BLaER1 treated with 17β-estradiol and CSF1 and Interleukin-3, amounts not matched to agents 10 nM and 100 nM (cell line): Measurements from ENCODE around the gene FAM169A.
"Not testable (repeated sequence)": the region's sequence is repeated elsewhere in the genome, so short reads cannot be mapped to it uniquely, and the experiment has no call there.

ENCODE experiments used
- H3K27ac ChIP-seq, 11 experiments: shearing (Covaris generic); formaldehyde crosslinking; 2 replicates each; pipeline ENCODE4 v1.8.1; 2022
- H3K27me3 ChIP-seq, 11 experiments: shearing (Covaris generic); formaldehyde crosslinking; 2 replicates each; pipeline ENCODE4 v1.8.1; 2022
- H3K36me3 ChIP-seq, 11 experiments: shearing (Covaris generic); formaldehyde crosslinking; 2 replicates each; pipeline ENCODE4 v1.8.1; 2022
- H3K4me1 ChIP-seq, 10 experiments: shearing (Covaris generic); formaldehyde crosslinking; 2 replicates each; pipeline ENCODE4 v1.8.1; 2022
- H3K4me2 ChIP-seq, 11 experiments: shearing (Covaris generic); formaldehyde crosslinking; 2 replicates each; pipeline ENCODE4 v1.8.1; 2022
- H3K4me3 ChIP-seq, 10 experiments: shearing (Covaris generic); formaldehyde crosslinking; 2 replicates each; pipeline ENCODE4 v1.8.1; 2022
- H3K9ac ChIP-seq, 11 experiments: shearing (Covaris generic); formaldehyde crosslinking; 2 replicates each; pipeline ENCODE4 v1.8.1; 2022
- H3K9me3 ChIP-seq, 11 experiments: shearing (Covaris generic); formaldehyde crosslinking; replicated peaks in 1 of 11; 2 replicates each; pipeline ENCODE4 v1.8.1; 2022
- H4K20me1 ChIP-seq, 11 experiments: shearing (Covaris generic); formaldehyde crosslinking; 2 replicates each; pipeline ENCODE4 v1.8.1; 2022
- Cebpa-rat ChIP-seq, 11 experiments: shearing (Covaris generic); IDR thresholded peaks; 2 replicates each; pipeline ENCODE4 v1.8.1; 2022

FAM169A gene

GRCh38 chr5:74873525-74874249 is 7.5 kb upstream of the FAM169A start:
- H3K27me3 ChIP-seq: peaks cover 0 to 3% (median 0%) of the 10 kb centered on the region in 11 experiments; a peak in 3 of 22 replicates
- H3K4me2 ChIP-seq: no peak overlapping the region
- no peak overlapping the region for H3K9ac ChIP-seq
- H4K20me1 ChIP-seq: no peaks in the 10 kb centered on the region
- TF ChIP-seq Cebpa-rat (IDR thresholded peaks at IDR 0.05): no peak
- no peaks in the 10 kb centered on the region for H3K4me1 ChIP-seq
- no peak overlapping the region for H3K4me3 ChIP-seq
- no peak overlapping the region for H3K27ac ChIP-seq
- no peaks in the 10 kb centered on the region for H3K36me3 ChIP-seq
- H3K9me3 ChIP-seq: peaks cover 0 to 10% (median 4%) of the 10 kb centered on the region in 11 experiments; a peak in 7 of 22 replicates

DNA sequence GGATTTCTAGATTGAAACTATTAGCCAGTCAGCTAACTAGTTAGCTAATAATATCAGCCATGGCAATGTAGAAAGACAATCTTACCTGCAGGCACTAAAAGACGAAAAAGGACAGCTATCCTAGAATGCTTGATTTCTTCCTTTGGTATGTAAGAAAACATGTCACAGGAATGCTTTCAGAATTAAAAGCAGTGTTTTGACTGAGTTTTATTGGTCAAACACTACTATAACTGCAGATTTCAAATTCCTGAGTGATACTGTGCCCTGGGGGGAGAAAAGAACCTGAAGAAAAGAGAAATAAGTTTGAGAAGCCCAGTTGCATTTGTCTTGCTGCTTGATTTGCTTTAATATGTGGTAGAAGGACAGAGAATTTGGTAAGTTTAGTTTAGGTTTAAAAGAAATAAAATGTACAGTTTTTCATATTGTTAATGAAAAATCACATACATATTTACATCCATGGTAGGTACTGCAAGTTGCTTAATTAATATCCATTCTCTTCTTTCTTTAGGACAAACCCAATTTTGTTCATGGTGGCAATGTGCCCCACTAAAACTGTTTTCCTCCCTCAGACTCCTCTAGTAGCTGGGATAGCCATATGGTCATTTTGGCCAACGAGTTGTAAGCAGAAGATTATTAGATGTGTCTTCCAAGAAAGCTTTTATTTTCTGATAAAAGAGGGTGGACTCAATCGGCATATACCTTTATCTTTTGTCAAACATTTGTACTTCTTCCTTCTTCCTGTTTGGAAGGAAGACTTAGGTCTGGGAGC is 4.3 kb upstream of the FAM169A start:
- no peak overlapping the region for H3K4me2 ChIP-seq
- H4K20me1 ChIP-seq: no peaks in the 10 kb centered on the region
- no peaks in the 10 kb centered on the region for H3K36me3 ChIP-seq
- H3K27ac ChIP-seq: no peak overlapping the region
- peaks cover under 1 to 9% (median 6%) of the 10 kb centered on the region in 10 experiments; a peak in 15 of 20 replicates for H3K4me1 ChIP-seq
- peaks cover 22 to 34% (median 27%) of the 10 kb centered on the region in 11 experiments for H3K27me3 ChIP-seq
- H3K4me3 ChIP-seq: no peak overlapping the region
- H3K9ac ChIP-seq: no peak overlapping the region
- TF ChIP-seq Cebpa-rat (IDR thresholded peaks at IDR 0.05): no peak
- H3K9me3 ChIP-seq: peaks cover 0 to 10% (median 4%) of the 10 kb centered on the region in 11 experiments; a peak in 7 of 22 replicates

GRCh38 chr5:74869414-74869813 is 3.2 kb upstream of the FAM169A start:
- not testable (repeated sequence) for H3K4me3 ChIP-seq, H4K20me1 ChIP-seq, H3K9me3 ChIP-seq, H3K4me2 ChIP-seq, H3K36me3 ChIP-seq, H3K9ac ChIP-seq, H3K27ac ChIP-seq
- Histone ChIP-seq H3K4me1 (peaks cover 4 to 16% (median 11%) of the 10 kb centered on the region in 10 experiments; a peak in 16 of 20 replicates), H3K27me3 (peaks cover 33 to 45% (median 38%) of the 10 kb centered on the region in 11 experiments)

DNA sequence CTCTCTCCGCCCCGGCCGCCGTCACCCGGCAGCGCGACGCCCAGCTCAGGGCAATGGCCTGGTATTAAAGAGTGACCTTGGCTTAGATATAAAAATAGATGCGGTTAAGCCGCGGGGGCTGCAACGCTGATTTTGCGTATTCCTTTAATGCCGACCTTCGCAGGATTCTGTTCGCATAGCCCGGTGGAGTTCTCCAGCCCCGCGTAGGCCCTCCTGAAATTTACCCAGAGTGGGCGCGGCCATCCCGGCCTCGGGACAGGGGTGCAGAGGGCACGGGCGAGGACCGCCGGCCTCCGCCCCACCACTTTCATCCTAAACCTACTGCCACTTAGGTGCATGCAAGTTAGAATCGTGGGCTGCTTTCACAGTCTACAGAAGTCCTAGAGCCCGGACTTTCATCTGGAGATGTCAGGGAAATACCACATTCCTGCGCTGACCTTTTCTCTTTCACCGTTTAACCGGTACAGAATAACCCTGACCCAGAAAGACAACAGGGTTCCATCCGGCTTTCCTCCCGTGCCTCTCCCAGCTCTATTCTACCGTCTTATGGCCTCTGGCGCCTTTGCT is 492 bp upstream of the FAM169A start:
- H3K4me2 ChIP-seq: peak overlapping the region; percentile 78 to 96 (median 90)
- H3K27ac ChIP-seq: peak overlapping the region; percentile 32 to 86 (median 77); a peak in 18 of 22 replicates
- H3K9ac ChIP-seq: peak overlapping the region; percentile 77 to 91 (median 84)
- H3K4me3 ChIP-seq: peak overlapping the region; percentile 77 to 94 (median 88)
- peaks cover 4 to 16% (median 11%) of the 10 kb centered on the region in 10 experiments; a peak in 16 of 20 replicates for H3K4me1 ChIP-seq
- H3K9me3 ChIP-seq: no peaks in the 10 kb centered on the region
- H3K27me3 ChIP-seq: peaks cover 33 to 48% (median 39%) of the 10 kb centered on the region in 11 experiments
- H4K20me1 ChIP-seq: no peaks in the 10 kb centered on the region
- H3K36me3 ChIP-seq: no peaks in the 10 kb centered on the region
- no peak for TF ChIP-seq Cebpa-rat (IDR thresholded peaks at IDR 0.05)

DNA sequence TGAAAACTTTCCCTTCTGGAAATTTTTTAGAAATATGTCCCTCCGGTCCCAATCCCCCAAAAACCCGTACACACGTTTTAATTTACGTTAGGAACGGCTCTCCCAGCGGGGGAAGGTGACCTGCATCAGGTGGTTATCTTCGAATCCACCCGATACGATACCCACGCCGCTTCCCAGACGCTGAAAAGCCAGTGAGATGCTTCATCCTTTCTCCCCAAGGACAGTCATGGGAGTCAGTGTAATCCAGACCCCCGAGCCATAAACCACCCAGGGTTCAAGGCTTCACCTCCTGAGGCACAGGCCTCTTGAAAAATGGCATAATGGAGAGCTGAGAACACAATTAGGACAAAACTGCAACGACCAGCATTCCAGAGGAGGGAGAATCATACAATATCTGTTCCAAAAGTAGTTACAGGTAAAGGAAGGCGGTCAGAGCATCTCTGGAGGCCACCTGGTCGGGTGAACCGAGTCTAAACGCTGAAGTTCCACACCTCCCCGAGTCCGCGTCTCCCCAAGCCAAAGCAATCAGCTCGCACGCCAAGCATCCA is 857 bp downstream of the FAM169A start:
- Histone ChIP-seq H3K4me2 (peak overlapping the region; percentile 78 to 96 (median 90)), H3K27ac (peak overlapping the region; percentile 32 to 86 (median 77); a peak in 19 of 22 replicates), H3K4me1 (peaks cover 4 to 16% (median 11%) of the 10 kb centered on the region in 10 experiments; a peak in 16 of 20 replicates), H3K27me3 (peaks cover 33 to 48% (median 39%) of the 10 kb centered on the region in 11 experiments), H3K36me3 (no peaks in the 10 kb centered on the region), H3K9me3 (no peaks in the 10 kb centered on the region), H4K20me1 (no peaks in the 10 kb centered on the region), H3K9ac (peak overlapping the region; percentile 77 to 91 (median 84)), H3K4me3 (peak overlapping the region; percentile 77 to 94 (median 88))
- TF ChIP-seq Cebpa-rat (IDR thresholded peaks at IDR 0.05): no peak

DNA sequence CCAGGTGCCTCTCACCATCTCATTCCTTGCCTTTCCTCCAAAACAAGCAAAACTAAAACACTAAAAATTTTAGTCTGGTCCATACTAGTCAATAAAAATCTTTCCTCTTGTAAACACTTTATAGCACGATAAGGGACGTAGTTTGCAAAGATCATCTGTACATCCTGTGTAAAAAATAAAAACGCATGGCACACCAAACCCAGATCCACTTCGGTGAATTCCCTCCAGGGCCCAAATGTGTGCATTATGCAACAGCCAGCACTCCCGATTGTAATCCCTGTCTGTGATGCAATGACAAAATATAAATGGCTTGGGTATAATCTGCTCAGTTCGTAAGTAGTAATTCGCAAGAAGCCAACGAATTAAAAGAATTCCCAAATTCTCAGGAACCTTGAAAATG is 1.4 kb downstream of the FAM169A start:
- H3K36me3 ChIP-seq: no peaks in the 10 kb centered on the region
- H3K9me3 ChIP-seq: no peaks in the 10 kb centered on the region
- H3K27ac ChIP-seq: no peak overlapping the region
- H4K20me1 ChIP-seq: no peaks in the 10 kb centered on the region
- peaks cover 4 to 16% (median 11%) of the 10 kb centered on the region in 10 experiments; a peak in 16 of 20 replicates for H3K4me1 ChIP-seq
- peak overlapping the region in 6 of 10 experiments; percentile 81 to 94 (median 88); a peak in 7 of 20 replicates for H3K4me3 ChIP-seq
- H3K27me3 ChIP-seq: peaks cover 33 to 48% (median 39%) of the 10 kb centered on the region in 11 experiments
- 0 out of 22 replicates have a peak overlapping the region, but pooled peaks of 1 of the 11 experiments have one; percentile 91 for H3K9ac ChIP-seq
- TF ChIP-seq Cebpa-rat (IDR thresholded peaks at IDR 0.05): no peak
- peak overlapping the region in 9 of 11 experiments; percentile 78 to 95 (median 89); a peak in 17 of 22 replicates for H3K4me2 ChIP-seq

- H4K20me1 ChIP-seq: no peaks in the 10 kb centered on the region
- no peak for TF ChIP-seq Cebpa-rat (IDR thresholded peaks at IDR 0.05)
- no peak overlapping the region for H3K9ac ChIP-seq
Observed at GRCh38 chr5:74863726-74864125, 2.5 kb downstream of the FAM169A start.

DNA sequence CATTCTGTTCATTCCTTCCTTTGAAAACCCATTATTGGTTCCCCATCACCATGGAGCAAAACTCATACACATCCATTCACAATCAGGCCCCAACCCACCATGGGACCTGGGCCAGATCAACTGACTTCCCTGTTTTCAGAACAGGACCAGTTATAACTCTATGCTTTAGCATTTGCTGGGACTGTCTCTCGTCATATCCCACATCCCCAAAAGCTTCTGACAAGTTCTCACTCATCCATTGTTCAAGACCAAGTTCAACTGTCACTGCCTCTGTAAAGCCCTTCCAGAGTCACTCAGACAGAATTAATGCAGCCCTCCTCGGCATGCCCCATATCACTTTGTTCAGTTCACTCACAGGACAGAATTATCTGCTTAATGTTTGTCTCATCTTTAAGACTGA is 4.0 kb downstream of the FAM169A start:
- H3K27me3 ChIP-seq: peaks cover 24 to 31% (median 29%) of the 10 kb centered on the region in 11 experiments
- peaks cover 4 to 16% (median 11%) of the 10 kb centered on the region in 10 experiments; a peak in 16 of 20 replicates for H3K4me1 ChIP-seq
- TF ChIP-seq Cebpa-rat (IDR thresholded peaks at IDR 0.05): no peak
- no peak overlapping the region for H3K9ac ChIP-seq
- no peak overlapping the region for H3K4me3 ChIP-seq
- peaks cover 0 to 11% (median 4%) of the 10 kb centered on the region in 11 experiments; a peak in 17 of 22 replicates for H3K9me3 ChIP-seq
- no peaks in the 10 kb centered on the region for H4K20me1 ChIP-seq
- 0 out of 22 replicates have a peak, but pooled peaks cover 0 to 1% (median 0%) of the 10 kb centered on the region in 11 experiments for H3K36me3 ChIP-seq
- H3K27ac ChIP-seq: no peak overlapping the region
- no peak overlapping the region for H3K4me2 ChIP-seq

More at GRCh38 chr5:74863726-74864125, 2.5 kb downstream of the FAM169A start:
- Histone ChIP-seq H3K36me3 (no peaks in the 10 kb centered on the region), H3K27me3 (peaks cover 33 to 46% (median 39%) of the 10 kb centered on the region in 11 experiments), H3K9me3 (no peaks in the 10 kb centered on the region; a peak in 1 of 22 replicates), H3K27ac (no peak overlapping the region), H3K4me1 (peaks cover 4 to 16% (median 11%) of the 10 kb centered on the region in 10 experiments; a peak in 16 of 20 replicates), H3K4me3 (no peak overlapping the region), H3K4me2 (no peak overlapping the region)

GRCh38 chr5:74856975-74857374 is 9.2 kb downstream of the FAM169A start:
- not testable (repeated sequence) for H3K4me1 ChIP-seq, H4K20me1 ChIP-seq, H3K4me3 ChIP-seq, H3K9ac ChIP-seq, H3K27me3 ChIP-seq, H3K4me2 ChIP-seq, H3K27ac ChIP-seq
- Histone ChIP-seq H3K9me3 (peaks cover 13 to 36% (median 31%) of the 10 kb centered on the region in 11 experiments), H3K36me3 (peaks cover 0 to 12% (median 0%) of the 10 kb centered on the region in 11 experiments; a peak in 4 of 22 replicates)
